Measurements from ENCODE around the gene SPTBN5. TPM values are rescaled to one million over a fixed set of nuclear protein-coding genes. Genes with fewer than 3 reads are reported as not detected.

The SPTBN5 gene
- total RNA-seq, 1 donor from 2014 or later, result 2.9 TPM

DNA sequence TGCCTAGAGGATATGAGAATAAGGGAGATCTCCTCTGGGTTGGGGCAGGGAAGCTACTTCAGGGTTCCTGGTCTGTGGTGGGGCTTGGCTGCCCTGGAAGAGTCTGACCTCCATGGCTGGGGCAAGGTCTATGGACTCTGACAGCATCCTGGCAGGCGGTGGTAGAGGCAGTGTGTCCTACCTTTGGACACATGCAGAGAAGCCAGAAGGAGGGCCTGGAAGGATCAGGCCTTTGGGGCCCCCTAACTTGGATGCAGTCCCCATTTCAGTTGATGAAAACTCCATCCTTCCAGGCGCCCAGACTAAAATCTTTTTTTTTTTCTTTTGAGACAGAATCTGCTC, 10.4 kb downstream of the SPTBN5 start:
- TF ChIP-seq CTCF (IDR thresholded peaks at IDR 0.05), result no peak
- Mint-ChIP-seq H3K4me1 (ENCODE audit: low read depth) (peaks cover 4% of the 10 kb centered on the region), H3K36me3 (ENCODE audit: low read depth) (peaks cover 5% of the 10 kb centered on the region), H3K27me3 (ENCODE audit: low read depth) (no peaks in the 10 kb centered on the region), H3K9me3 (ENCODE audit: low read depth) (no peaks in the 10 kb centered on the region), H3K4me3 (ENCODE audit: unreplicated experiment) (no peak overlapping the region), H3K27ac (ENCODE audit: unreplicated experiment) (no peak overlapping the region)
- no peak for DNase-seq (ENCODE audit: low spot score)

DNA sequence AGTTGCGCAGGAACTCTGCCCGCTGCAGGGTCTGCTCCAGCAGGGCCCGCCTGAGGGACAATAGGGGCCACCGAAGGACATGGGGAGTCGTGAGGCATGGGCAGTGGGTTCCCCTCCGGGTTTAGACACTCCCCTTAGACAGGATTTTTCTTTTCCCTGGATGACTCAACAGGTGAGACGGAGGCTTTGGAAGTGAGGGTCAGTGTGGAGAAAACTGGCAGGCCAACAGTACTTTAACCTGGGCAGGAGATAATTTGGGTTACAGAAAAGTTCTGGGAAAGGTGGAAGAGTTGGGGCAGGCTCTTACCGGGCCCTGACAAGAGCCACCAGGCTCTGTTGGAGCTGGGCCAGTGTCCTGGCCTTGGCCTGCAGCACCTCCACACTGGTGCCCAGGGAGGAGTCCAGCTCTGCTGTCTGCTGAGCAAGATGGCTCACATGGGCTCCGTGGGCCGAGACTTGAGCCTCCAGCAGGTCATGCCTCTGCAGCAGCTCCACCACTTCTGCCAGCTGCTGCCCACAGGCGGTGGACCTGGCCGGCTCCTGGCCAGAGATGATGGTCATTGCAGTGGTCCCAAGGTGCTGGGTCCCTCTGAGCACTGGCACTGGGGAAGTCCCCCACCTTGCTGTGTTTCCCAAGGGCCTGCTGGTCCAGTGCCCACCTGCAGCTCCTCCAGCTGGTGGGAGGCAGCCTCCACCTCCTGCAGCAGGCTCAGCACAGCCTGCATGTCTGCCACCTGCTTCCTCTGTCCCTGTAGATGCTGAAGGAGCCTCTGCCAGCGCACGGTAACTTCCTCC, 11.0 kb downstream of the SPTBN5 start:
- DNase-seq (ENCODE audit: low spot score), result peak; percentile 79
- H3K27me3 Mint-ChIP-seq (ENCODE audit: low read depth), result no peaks in the 10 kb centered on the region
- H3K9me3 Mint-ChIP-seq (ENCODE audit: low read depth), result no peaks in the 10 kb centered on the region
- H3K4me1 Mint-ChIP-seq (ENCODE audit: low read depth), result peaks cover 4% of the 10 kb centered on the region
- peaks cover 5% of the 10 kb centered on the region for H3K36me3 Mint-ChIP-seq (ENCODE audit: low read depth)
- TF ChIP-seq CTCF (IDR thresholded peaks at IDR 0.05), result no peak
- H3K27ac Mint-ChIP-seq (ENCODE audit: unreplicated experiment), result no peak overlapping the region
- no peak overlapping the region for H3K4me3 Mint-ChIP-seq (ENCODE audit: unreplicated experiment)

DNA sequence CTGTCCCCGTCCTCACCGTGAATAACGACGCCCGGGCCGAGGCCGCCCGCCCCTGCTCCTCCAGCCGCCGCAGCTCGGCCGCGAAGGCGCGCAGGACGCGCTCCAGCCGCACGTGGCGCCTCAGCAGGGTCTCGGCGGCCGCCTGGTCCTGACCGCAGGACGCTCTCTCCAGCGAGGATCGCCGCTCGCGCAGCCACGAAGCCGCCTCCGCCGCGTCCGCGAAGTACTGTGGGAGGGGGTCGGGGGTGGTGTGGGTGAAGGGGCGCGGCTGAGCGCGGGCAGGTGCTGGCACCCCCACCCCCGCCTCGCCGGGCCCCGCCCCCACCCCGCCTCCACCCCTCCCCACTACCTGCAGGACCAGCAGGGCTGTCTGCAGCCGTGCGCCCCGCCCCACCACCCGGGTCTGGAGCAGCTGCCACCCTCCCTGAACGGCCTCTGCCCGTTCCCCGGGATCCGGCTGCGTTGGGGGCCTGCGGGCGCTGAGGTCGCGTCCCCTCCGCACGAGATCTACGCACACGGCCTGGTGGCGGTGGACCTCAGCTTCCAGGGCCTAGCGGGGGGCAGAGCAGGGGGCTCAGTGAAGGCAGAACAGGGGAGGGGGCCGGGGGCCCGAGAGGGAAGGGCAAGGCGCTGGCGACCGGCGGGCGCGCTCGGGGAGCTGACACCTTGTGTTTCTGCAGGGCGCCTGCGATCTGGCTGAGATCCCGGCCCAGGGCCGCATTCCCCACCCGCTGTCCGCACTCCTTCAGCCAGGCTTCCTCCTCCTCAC, 11.7 kb downstream of the SPTBN5 start:
- Mint-ChIP-seq H3K27me3 (ENCODE audit: low read depth) (no peaks in the 10 kb centered on the region), H3K27ac (ENCODE audit: unreplicated experiment) (no peak overlapping the region), H3K4me3 (ENCODE audit: unreplicated experiment) (no peak overlapping the region), H3K36me3 (ENCODE audit: low read depth) (peaks cover 5% of the 10 kb centered on the region), H3K4me1 (ENCODE audit: low read depth) (peaks cover 4% of the 10 kb centered on the region), H3K9me3 (ENCODE audit: low read depth) (no peaks in the 10 kb centered on the region)
- no peak for TF ChIP-seq CTCF (IDR thresholded peaks at IDR 0.05)
- peak; percentile 81 for DNase-seq (ENCODE audit: low spot score)

DNA sequence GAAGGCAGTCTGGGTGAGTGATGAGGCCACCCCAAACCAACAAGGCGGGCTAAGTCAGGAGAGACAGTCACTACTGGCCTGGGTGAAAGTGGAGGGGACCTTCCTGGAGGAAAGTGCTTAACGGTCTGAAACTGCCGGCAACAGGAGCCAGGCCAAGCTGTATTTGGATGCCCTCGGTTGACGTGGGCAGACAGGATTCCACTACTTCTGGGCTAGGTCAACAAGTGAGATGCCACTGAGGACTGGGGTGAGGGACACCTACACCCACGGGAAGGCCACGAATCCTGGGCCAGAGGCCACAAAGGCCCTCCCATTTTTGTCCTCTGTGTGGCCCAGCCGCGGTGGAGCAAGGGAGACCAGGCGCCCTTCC, 12.3 kb downstream of the SPTBN5 start:
- Mint-ChIP-seq H3K4me3 (ENCODE audit: unreplicated experiment) (no peak overlapping the region), H3K4me1 (ENCODE audit: low read depth) (peaks cover 4% of the 10 kb centered on the region), H3K27me3 (ENCODE audit: low read depth) (no peaks in the 10 kb centered on the region), H3K27ac (ENCODE audit: unreplicated experiment) (no peak overlapping the region), H3K36me3 (ENCODE audit: low read depth) (peaks cover 5% of the 10 kb centered on the region), H3K9me3 (ENCODE audit: low read depth) (no peaks in the 10 kb centered on the region)
- DNase-seq (ENCODE audit: low spot score), result no peak
- no peak for TF ChIP-seq CTCF (IDR thresholded peaks at IDR 0.05)

- H3K9me3 Mint-ChIP-seq (ENCODE audit: low read depth), result no peaks in the 10 kb centered on the region
- peak; percentile 75 for DNase-seq (ENCODE audit: low spot score)
- no peaks in the 10 kb centered on the region for H3K27me3 Mint-ChIP-seq (ENCODE audit: low read depth)
- peaks cover 5% of the 10 kb centered on the region for H3K36me3 Mint-ChIP-seq (ENCODE audit: low read depth)
- H3K4me1 Mint-ChIP-seq (ENCODE audit: low read depth), result peaks cover 4% of the 10 kb centered on the region
- no peak for TF ChIP-seq CTCF (IDR thresholded peaks at IDR 0.05)
- no peak overlapping the region for H3K4me3 Mint-ChIP-seq (ENCODE audit: unreplicated experiment)
- H3K27ac Mint-ChIP-seq (ENCODE audit: unreplicated experiment), result no peak overlapping the region
Measured at GRCh38 chr15:41881086-41881485, 12.8 kb downstream of the SPTBN5 start.
